ENCODE results near the gene KIT.

KIT gene

GRCh38 chr4:54750341-54750740 is 92.6 kb downstream of the KIT start:
- no peak for DNase-seq

GRCh38 chr4:54754394-54754793 is 96.6 kb downstream of the KIT start:
- no peak for DNase-seq

- no peak for DNase-seq
These were observed 106.7 kb downstream of the KIT start for GRCh38 chr4:54764476-54764875.

GRCh38 chr4:54767376-54767775 is 109.6 kb downstream of the KIT start:
- no peak for DNase-seq

- DNase-seq, result no peak
These were observed 115.3 kb downstream of the KIT start for GRCh38 chr4:54773022-54773421.

GRCh38 chr4:54779036-54779435 is 121.3 kb downstream of the KIT start:
- DNase-seq, result no peak

- DNase-seq, result no peak
These were observed 121.9 kb downstream of the KIT start for GRCh38 chr4:54779476-54780148.

- no peak for DNase-seq
These were observed 122.4 kb downstream of the KIT start for GRCh38 chr4:54780149-54780495.

GRCh38 chr4:54781756-54782155 is 124.0 kb downstream of the KIT start:
- no peak for DNase-seq

GRCh38 chr4:54783402-54784110 is 125.8 kb downstream of the KIT start:
- no peak for DNase-seq

GRCh38 chr4:54784161-54784671 is 126.5 kb downstream of the KIT start:
- no peak for DNase-seq

All from central memory CD4-positive, alpha-beta T cell (primary cell).